HG03520 (cell line): ENCODE measurements around the gene TOMM40L.

Experiments
- ATAC-seq: cut with Tn5 transposase; IDR thresholded peaks from one replicate; pipeline ENCODE4 v1.9.1; 2021; ENCODE audit warnings: mild to moderate bottlenecking, moderate library complexity; ENCODE audit not compliant: unreplicated experiment

The TOMM40L gene

DNA sequence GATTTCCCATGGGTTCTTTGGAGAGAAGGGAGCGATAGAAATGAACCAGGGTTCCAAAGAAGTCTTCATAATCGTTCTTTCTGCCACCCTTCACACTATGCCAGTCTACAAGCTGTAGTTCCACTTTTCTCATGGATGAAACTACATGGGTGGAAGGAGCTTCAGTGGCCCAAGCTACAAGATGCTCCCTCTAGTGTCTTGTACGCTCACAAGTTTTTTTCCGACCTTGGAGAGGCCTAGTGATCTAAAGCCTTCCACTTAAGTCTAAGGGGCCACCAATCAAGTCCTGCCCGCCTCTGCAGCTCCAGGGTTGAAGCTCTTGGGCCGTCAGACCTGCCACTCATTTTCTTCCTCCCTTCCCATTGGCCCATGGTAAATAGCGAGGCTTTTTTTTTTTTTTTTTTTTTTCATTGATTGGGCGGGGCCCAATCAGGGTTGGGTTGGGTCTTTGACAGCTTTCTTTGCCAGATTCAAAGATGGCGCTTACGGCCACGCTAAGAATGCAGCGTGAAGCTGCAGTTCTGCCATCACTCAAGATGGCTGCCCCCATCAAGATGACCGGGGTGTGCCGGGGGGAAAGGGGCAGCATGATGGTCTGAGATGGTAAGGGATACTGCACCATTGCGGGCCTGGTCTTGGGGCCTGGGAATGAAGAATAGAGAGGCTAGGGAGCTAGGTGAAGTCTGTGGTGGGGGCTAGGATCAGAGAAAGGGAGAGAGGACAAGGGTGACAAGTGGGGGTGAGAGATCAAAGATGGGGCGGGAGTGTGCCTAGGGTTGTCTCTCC lies at the start of gene TOMM40L:
Gene TOMM40L (plus strand): TSS at position 527 of the 786 bp plus-strand sequence. CDS start 430 bp downstream, outside the sequence.
- ATAC-seq: peak; percentile 93

DNA sequence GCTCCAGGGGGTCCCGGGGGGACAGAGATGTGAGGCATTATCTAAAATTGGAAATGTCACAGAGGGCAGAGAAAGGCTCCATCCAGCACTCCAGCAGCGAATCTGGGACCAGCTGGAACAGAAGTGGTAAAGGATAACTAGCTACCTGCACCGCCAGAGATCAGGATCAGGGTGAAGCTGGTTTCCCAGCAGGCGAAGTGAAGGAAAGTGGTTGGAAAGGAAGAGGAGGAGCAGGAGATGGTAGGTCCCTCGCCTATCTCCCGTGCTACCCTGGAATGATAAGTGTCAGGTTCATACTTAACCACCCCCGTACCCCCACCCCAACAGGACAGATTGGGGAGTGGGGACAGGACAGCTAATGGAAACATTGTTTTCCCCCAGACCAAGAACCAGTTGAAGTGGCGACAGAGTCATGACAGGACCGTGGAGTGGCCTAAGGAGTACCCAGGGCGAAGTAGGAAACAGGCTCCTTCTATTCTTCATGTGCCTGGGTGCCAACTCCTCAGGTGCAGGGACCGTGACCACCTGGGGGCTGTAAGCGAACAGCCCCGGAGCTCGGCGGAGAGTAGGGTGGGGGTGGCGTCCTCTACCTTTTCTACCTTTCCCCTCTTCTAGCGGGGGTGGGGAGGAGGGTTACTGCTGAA lies 49.3 kb upstream of the TOMM40L start:
- ATAC-seq: peak; percentile 6

- ATAC-seq: peak; percentile 63
Observed at GRCh38 chr1:161177112-161177935, 48.5 kb upstream of the TOMM40L start, which contains the start of gene B4GALT3. Gene B4GALT3, minus strand, starts transcription at chr1:161177507. Its CDS starts 1,447 bp downstream, at chr1:161176060.

GRCh38 chr1:161177936-161178244 lies 48.0 kb upstream of the TOMM40L start:
- no peak for ATAC-seq

GRCh38 chr1:161179698-161180097 lies 46.2 kb upstream of the TOMM40L start:
- no peak for ATAC-seq

GRCh38 chr1:161180639-161181038 lies 45.2 kb upstream of the TOMM40L start:
- no peak for ATAC-seq

- ATAC-seq: peak; percentile 39
Observed at GRCh38 chr1:161182214-161182613, 43.6 kb upstream of the TOMM40L start.

- peak; percentile 64 for ATAC-seq
Observed at GRCh38 chr1:161185282-161185682, 40.6 kb upstream of the TOMM40L start.

GRCh38 chr1:161185732-161186311 lies 40.0 kb upstream of the TOMM40L start:
- ATAC-seq: peak; percentile 32

DNA sequence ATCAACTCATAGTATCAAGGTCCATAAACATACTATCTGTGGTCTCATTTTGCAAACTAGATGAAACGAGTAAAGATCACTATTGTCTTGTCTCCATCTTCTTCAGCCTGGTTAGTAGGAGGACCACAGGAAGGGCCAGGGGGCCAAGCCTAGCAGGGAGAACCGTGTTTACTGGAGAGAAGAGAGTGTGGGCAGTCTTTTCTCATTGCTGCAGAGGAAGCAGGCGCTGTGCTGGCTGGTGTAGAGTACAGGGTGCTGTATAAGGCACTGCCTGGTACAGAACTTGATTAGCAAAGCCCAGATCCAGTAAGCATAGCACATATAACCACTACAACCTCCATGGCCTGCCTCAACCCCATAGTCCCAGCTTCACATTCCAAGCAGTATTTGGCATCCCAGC lies 38.5 kb upstream of the TOMM40L start:
- no peak for ATAC-seq

- no peak for ATAC-seq
Observed at GRCh38 chr1:161188381-161188780, 37.5 kb upstream of the TOMM40L start.

DNA sequence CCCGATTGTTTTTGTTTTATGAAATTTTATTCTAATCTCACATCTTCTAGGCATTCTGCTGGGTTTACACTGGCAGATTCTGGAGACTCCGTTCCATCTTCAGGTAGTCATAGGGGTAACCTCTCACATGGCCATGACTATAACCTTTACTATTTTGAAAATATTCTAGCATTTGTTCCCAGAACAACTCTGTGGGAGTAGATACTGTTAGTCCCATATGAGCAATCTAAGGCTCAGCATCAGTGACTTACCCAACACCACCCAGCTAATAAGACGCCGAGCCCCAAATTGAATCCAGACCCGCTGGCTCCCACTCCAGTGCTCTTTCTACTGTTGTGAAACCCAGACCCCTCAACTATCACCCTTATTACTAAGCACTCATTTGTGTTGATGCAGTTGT lies 36.8 kb upstream of the TOMM40L start:
- no peak for ATAC-seq

- no peak for ATAC-seq
Observed at GRCh38 chr1:161190962-161191521, 34.8 kb upstream of the TOMM40L start.

GRCh38 chr1:161191971-161192370 lies 33.9 kb upstream of the TOMM40L start:
- no peak for ATAC-seq

DNA sequence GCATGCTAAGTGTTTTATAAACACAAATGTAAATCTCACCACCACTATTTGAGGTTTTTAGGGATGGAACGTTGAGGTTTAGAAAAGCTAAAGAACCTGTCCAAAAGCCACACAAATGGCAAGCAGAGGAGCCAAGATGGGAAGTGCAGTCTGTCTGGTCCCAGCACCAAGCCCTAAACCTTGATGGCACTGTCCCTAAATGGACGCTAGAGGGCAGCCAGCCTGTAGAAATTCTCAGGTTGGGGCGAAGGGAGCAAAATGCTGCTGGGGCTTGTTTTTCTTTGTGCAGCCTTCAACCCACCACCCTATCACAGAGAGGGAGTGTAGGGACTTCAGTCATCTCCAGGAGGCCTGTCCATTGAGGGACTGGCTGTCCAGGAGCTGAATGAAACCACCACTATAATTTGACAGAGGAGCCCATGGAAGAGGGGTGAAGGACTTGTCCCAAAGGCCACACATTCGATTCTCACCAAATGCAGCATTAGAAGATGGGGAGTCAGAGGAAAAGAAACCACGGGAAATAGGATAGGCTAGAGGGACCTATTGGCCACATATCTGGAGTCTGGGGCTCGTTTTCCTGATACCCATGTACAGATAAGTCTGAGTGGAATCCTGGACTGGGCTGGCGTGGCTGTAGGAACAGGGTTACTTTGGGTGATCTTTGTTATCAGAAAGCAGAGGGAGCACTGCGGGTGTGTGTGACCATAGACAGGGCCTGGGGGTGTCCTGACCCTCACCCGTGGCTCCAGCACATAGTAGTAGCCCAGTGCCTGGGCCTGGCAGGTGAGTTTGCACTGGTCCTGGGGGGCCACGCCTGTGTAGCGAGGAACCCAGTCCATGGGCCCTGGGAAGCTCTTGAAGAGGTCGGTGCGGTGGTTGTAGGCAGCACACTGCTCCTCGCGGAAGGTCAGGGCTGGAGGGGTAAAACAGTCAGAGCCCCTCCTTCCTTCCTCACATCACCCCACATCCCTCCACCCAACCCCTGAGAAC lies 33.1 kb upstream of the TOMM40L start:
- ATAC-seq: peak; percentile 62

DNA sequence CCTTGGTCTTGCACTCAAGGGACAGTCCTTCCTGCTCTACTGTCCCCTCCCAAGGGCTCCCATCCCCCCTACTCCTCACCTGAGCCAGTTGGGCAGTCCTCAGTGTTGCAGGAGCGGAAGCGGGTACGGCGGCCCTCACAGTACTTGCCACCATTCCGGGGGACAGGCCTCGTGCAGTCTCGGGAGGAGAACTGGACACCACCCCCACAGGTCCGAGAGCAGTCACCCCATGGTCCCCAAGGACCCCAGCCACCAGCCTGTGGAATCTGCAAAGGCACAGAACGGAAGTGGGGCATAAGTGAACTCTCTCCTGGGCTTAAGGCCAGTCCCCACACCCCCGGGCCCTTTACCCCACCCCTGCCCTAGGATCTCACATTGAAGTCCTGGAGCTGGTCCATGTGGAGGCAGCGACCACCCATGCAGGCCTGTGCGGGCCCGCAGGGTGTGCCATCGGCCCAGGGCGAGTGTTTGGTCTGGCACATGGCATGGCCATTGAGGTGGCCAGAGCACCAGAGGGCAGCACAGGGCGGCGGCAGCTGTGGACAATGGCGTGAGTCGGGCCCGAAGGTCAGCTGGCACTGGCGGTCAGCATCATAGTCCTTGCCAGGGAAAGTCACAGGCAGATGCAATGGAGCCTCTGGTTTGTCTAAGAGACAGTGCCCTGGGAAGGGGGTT lies 32.2 kb upstream of the TOMM40L start:
- ATAC-seq: no peak

GRCh38 chr1:161195171-161195570 lies 30.7 kb upstream of the TOMM40L start:
- ATAC-seq: no peak

GRCh38 chr1:161196111-161196510 lies 29.7 kb upstream of the TOMM40L start:
- no peak for ATAC-seq
